Central memory CD8-positive, alpha-beta T cell (primary cell): Measurements from ENCODE around the gene ABCA3.
A peak's percentile ranks its signal among the peaks of the same experiment; 100 is the strongest.

ENCODE experiments used
- ATAC-seq: fragments of 150-1000 bp; cut with Tn5 transposase; replicated peaks from 2 replicates; pipeline ENCODE4 v1.10.0; 2022; ENCODE audit warnings: mild to moderate bottlenecking, moderate FRiP score, moderate number of reproducible peaks; ENCODE audit not compliant: poor library complexity, severe bottlenecking; ENCODE audit errors: extremely low read depth
- DNase-seq, 2 donors: peaks; one replicate each; pipeline ENCODE4 v3.0.0; 2021; ENCODE audit warnings: low spot score in 2 of 2
- H3K27ac Mint-ChIP-seq: one replicate; pipeline ENCODE4 v1.8.0; 2022; ENCODE audit warnings: low read depth, mild to moderate bottlenecking, moderate library complexity, mixed read lengths
- H3K27me3 Mint-ChIP-seq: one replicate; pipeline ENCODE4 v1.8.0; 2022; ENCODE audit warnings: mixed read lengths
- H3K36me3 Mint-ChIP-seq: one replicate; pipeline ENCODE4 v1.8.0; 2022; ENCODE audit warnings: mild to moderate bottlenecking, moderate library complexity, mixed read lengths; ENCODE audit not compliant: insufficient read depth
- H3K4me1 Mint-ChIP-seq: one replicate; pipeline ENCODE4 v1.8.0; 2022; ENCODE audit warnings: mixed read lengths
- H3K4me3 Mint-ChIP-seq: one replicate; pipeline ENCODE4 v1.8.0; 2022; ENCODE audit warnings: mild to moderate bottlenecking, moderate library complexity, mixed read lengths
- H3K9me3 Mint-ChIP-seq: one replicate; pipeline ENCODE4 v1.8.0; 2022; ENCODE audit warnings: mixed read lengths

Gene ABCA3

DNA sequence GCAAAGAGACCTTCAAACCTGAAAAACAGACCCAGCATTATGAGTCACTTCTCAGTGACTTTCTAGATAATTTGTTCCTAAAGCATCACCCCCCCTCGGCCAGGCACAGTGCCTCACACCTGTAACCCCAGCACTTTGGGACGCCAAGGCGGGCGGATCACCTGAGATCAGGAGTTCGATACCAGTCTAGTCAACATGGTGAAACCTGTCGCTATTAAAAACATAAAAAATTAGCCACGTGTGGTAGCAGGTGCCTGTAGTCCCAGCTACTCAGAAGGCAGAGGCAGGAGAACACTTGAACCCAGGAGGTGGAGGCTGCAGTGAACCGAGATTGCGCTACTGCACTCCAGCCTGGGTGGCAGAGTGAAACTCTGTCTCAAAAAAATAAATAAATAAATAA, 48.3 kb downstream of the ABCA3 start:
- H3K4me1 Mint-ChIP-seq = no peaks in the 10 kb centered on the region
- no peaks in the 10 kb centered on the region for H3K27me3 Mint-ChIP-seq
- DNase-seq (no peak), ATAC-seq (no peak)
- H3K4me3 Mint-ChIP-seq = no peak overlapping the region
- no peak overlapping the region for H3K27ac Mint-ChIP-seq
- no peaks in the 10 kb centered on the region for H3K9me3 Mint-ChIP-seq
- H3K36me3 Mint-ChIP-seq = peaks cover 3% of the 10 kb centered on the region

- H3K9me3 Mint-ChIP-seq = no peaks in the 10 kb centered on the region
- no peaks in the 10 kb centered on the region for H3K27me3 Mint-ChIP-seq
- no peak for DNase-seq
- H3K4me3 Mint-ChIP-seq = no peak overlapping the region
- peaks cover 3% of the 10 kb centered on the region for H3K36me3 Mint-ChIP-seq
- H3K27ac Mint-ChIP-seq = no peak overlapping the region
- ATAC-seq = no peak
- H3K4me1 Mint-ChIP-seq = no peaks in the 10 kb centered on the region
These were observed 51.2 kb downstream of the ABCA3 start for GRCh38 chr16:2289282-2289681.

DNA sequence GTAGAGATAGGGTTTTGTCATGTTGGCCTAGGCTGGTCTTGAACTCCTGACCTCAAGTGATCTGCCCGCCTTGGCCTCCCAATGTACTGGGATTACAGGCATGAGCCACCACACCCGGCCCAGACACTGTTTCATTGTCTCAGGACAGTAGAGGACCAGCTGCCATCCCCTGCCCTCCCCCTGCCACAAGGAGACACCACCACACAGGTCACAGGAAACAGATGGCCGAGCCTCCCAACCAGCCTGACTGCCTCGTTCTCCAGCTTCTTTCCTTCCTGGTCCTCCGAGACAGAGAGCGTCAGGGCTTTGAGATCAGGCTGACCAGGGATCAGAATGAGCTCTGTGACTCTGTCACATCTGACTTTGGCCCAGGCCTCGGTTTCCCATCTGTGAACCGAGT, 51.8 kb downstream of the ABCA3 start:
- H3K27me3 Mint-ChIP-seq = no peaks in the 10 kb centered on the region

GRCh38 chr16:2287916-2288547, 52.5 kb downstream of the ABCA3 start:
- no peaks in the 10 kb centered on the region for H3K4me1 Mint-ChIP-seq
- H3K4me3 Mint-ChIP-seq = no peak overlapping the region
- H3K9me3 Mint-ChIP-seq = no peaks in the 10 kb centered on the region
- DNase-seq (no peak), ATAC-seq (no peak)
- no peaks in the 10 kb centered on the region for H3K27me3 Mint-ChIP-seq
- H3K36me3 Mint-ChIP-seq = peaks cover 2% of the 10 kb centered on the region
- H3K27ac Mint-ChIP-seq = no peak overlapping the region

More for the DNA sequence above, 51.8 kb downstream of the ABCA3 start:
- Mint-ChIP-seq H3K36me3 (peaks cover 3% of the 10 kb centered on the region), H3K27ac (no peak overlapping the region), H3K4me3 (no peak overlapping the region), H3K4me1 (no peaks in the 10 kb centered on the region), H3K9me3 (no peaks in the 10 kb centered on the region)
- ATAC-seq = no peak
- no peak for DNase-seq

GRCh38 chr16:2286550-2286949, 54.0 kb downstream of the ABCA3 start:
- ATAC-seq (no peak), DNase-seq (no peak)
- Mint-ChIP-seq H3K9me3 (no peaks in the 10 kb centered on the region), H3K27ac (no peak overlapping the region), H3K4me3 (no peak overlapping the region), H3K27me3 (no peaks in the 10 kb centered on the region), H3K36me3 (peaks cover 2% of the 10 kb centered on the region), H3K4me1 (no peaks in the 10 kb centered on the region)

GRCh38 chr16:2285731-2286191, 54.8 kb downstream of the ABCA3 start:
- H3K4me1 Mint-ChIP-seq = no peaks in the 10 kb centered on the region
- peaks cover 2% of the 10 kb centered on the region for H3K36me3 Mint-ChIP-seq
- DNase-seq (no peak), ATAC-seq (no peak)
- no peaks in the 10 kb centered on the region for H3K27me3 Mint-ChIP-seq
- no peak overlapping the region for H3K27ac Mint-ChIP-seq
- H3K9me3 Mint-ChIP-seq = no peaks in the 10 kb centered on the region
- H3K4me3 Mint-ChIP-seq = no peak overlapping the region

GRCh38 chr16:2284797-2285576, 55.5 kb downstream of the ABCA3 start:
- DNase-seq (no peak), ATAC-seq (no peak)
- Mint-ChIP-seq H3K9me3 (no peaks in the 10 kb centered on the region), H3K4me3 (no peak overlapping the region), H3K27ac (peak overlapping the region; percentile 57), H3K36me3 (peaks cover 2% of the 10 kb centered on the region), H3K27me3 (no peaks in the 10 kb centered on the region), H3K4me1 (no peaks in the 10 kb centered on the region)

DNA sequence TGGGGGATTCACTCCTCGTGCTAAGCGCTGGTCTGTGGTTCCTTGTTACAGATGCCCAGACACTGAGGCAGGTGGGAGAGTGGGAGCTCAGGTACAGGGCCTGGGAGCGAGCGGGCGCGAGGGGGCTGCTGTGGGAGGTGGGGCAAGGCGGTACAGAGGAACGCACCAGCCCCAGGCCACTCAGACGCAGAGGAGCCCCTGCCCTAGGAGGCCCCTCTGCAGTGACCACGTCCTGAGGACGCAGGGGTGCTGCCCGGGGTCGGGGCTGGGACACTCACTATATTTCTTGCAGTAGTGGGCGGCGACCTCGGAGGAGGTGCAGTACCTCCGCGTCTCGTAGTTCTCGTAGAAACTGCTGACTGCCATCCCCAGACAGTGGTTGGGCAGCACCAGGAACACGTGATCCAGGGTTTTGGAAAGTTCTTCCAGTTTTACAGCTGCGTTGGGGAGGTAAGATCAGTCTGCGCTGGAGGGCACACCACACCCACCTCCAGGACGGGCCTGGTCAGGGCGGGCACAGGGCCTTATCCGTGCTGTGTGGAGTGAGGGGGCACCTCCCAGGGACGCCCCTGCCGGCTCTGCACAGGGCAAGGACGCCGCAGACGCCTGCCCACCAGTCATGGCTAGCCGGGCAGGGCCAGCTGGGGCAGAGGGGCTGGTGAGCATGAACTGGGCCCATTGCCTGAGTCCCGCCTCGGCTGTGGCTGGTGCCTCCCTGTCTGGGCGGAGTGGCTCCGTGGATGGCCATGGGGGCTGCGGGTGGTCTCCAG, 56.3 kb downstream of the ABCA3 start:
- no peaks in the 10 kb centered on the region for H3K9me3 Mint-ChIP-seq
- no peak for DNase-seq
- no peaks in the 10 kb centered on the region for H3K4me1 Mint-ChIP-seq
- no peak overlapping the region for H3K4me3 Mint-ChIP-seq
- no peaks in the 10 kb centered on the region for H3K27me3 Mint-ChIP-seq
- peaks cover 2% of the 10 kb centered on the region for H3K36me3 Mint-ChIP-seq
- H3K27ac Mint-ChIP-seq = peak overlapping the region; percentile 57
- ATAC-seq = no peak

GRCh38 chr16:2282866-2283555, 57.5 kb downstream of the ABCA3 start:
- no peak for DNase-seq
- Mint-ChIP-seq H3K27me3 (no peaks in the 10 kb centered on the region), H3K4me3 (no peak overlapping the region), H3K36me3 (peaks cover 2% of the 10 kb centered on the region), H3K9me3 (no peaks in the 10 kb centered on the region), H3K4me1 (no peaks in the 10 kb centered on the region), H3K27ac (no peak overlapping the region)
- no peak for ATAC-seq

DNA sequence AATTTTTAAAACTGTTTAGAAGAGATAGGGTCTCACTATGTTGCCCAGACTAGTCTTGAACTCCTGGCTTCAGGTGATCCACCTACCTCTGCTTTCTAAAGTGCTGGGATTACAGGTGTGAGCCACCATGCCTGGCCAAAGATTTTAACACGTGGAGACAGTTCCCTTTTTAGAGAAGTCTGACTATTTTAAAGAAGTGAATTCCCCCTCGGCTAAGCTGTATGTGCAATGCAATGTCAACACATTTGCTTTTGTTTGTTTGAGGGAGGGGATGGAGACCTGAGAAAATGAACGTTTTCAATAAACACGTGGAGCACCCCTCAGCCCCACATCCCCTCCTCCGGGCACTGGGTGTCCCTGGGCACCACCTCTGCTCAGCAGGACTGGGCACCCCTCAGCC, 58.3 kb downstream of the ABCA3 start:
- H3K4me1 Mint-ChIP-seq = no peaks in the 10 kb centered on the region
- no peak for ATAC-seq
- DNase-seq = no peak
- H3K4me3 Mint-ChIP-seq = no peak overlapping the region
- no peaks in the 10 kb centered on the region for H3K9me3 Mint-ChIP-seq
- H3K27me3 Mint-ChIP-seq = no peaks in the 10 kb centered on the region
- no peaks in the 10 kb centered on the region for H3K36me3 Mint-ChIP-seq
- H3K27ac Mint-ChIP-seq = no peak overlapping the region

- H3K27ac Mint-ChIP-seq = no peak overlapping the region
- no peaks in the 10 kb centered on the region for H3K9me3 Mint-ChIP-seq
- no peaks in the 10 kb centered on the region for H3K36me3 Mint-ChIP-seq
- ATAC-seq (no peak), DNase-seq (no peak)
- H3K4me3 Mint-ChIP-seq = no peak overlapping the region
- no peaks in the 10 kb centered on the region for H3K4me1 Mint-ChIP-seq
- no peaks in the 10 kb centered on the region for H3K27me3 Mint-ChIP-seq
These were observed 59.5 kb downstream of the ABCA3 start for GRCh38 chr16:2280981-2281542.

GRCh38 chr16:2280461-2280860, 60.1 kb downstream of the ABCA3 start:
- DNase-seq = no peak
- Mint-ChIP-seq H3K4me3 (no peak overlapping the region), H3K27me3 (no peaks in the 10 kb centered on the region), H3K4me1 (no peaks in the 10 kb centered on the region), H3K36me3 (peaks cover 2% of the 10 kb centered on the region), H3K27ac (no peak overlapping the region), H3K9me3 (no peaks in the 10 kb centered on the region)
- no peak for ATAC-seq
